Limb (tissue), 2 donors: ENCODE data around the gene COL26A1.
"Not testable (repeated sequence)": the region's sequence is repeated elsewhere in the genome, so short reads cannot be mapped to it uniquely, and the experiment has no call there.

ENCODE experiments used
- DNase-seq, 2 donors: peaks; one replicate each; pipeline ENCODE4 v3.0.0-alpha.2; 2016; ENCODE audit errors: extremely low spot score in 2 of 2

Gene COL26A1

DNA sequence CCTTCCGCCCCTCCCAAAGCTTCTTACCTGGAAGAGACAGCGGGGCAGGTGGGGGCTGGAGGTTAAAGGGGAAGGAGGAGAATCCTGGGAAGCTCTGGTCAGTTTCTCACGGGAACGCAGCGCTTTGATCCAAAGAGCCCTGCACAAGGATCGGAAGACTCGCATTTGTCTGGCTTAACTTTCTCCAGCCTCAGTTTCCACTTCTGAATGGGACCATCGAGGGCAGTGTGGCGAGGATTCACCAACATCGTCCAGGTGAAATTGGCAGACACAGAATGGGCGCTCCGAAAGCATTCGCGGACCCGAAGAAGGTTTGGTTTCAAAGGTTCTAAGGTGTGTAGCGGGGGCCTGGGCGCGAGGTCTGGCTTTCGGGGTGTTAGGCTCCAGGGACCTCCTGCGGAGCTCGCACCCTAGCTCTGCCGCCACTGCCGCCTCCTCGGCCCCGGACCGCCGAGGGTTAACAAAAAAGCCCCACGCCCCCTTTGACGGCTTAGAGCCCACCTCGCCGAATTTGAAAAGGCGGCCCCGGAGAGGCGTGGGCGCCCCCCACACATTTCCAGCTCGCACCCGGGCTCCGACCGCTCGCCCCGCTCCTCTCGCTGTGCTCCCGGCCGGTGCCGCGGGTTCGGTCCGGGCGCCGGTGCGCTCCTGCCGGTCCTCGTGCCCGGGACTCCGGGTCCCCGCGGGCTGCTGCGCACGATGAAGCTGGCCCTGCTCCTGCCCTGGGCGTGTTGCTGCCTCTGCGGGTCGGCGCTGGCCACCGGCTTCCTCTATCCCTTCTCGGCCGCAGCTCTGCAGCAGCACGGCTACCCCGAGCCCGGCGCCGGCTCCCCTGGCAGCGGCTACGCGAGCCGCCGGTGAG lies at the start of gene COL26A1:
Gene COL26A1, plus strand, starts transcription at position 542 of the 862 bp plus-strand sequence. Its CDS starts 158 bp downstream, at position 700.
- DNase-seq = peak in 1 of 2 donors; percentile 76

DNA sequence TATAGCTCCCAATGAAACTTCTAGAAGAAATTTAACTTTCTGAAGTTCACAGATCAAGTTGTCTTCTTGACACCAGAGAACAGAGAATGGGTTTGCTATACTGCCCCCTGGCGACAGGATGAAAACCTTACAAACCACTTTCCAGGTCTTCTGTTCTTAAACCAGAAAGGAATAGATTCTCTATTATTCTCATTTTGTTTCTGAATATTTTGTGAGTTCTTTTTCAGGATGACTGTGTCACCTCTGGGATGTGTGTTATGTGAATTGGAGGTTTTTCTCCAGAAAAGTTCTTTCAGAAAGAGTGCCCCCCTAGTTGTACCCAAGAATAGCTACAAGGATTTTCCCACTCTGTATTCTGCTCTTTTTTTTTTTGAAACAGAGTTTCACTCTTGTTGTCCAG lies 47.3 kb upstream of the COL26A1 start:
- peak in 1 of 2 donors; percentile 39 for DNase-seq

DNA sequence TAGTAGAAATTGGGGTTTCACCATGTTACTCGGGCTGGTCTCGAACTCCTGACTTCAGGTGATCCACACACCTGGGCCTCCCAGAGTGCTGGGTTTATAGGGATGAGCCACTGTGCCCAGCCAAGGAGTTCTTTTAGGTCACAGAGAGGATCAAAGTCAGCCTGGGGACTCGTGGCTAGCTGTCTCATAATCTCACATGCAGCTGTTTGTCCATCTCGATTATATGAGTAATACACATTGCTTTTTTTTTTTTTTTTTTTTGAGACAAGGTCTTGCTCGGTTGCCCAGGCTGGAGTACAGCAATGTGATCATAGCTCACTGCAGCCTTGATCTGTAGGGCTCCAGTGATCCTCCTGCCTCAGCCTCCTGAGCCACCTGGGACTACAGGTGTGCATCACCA lies 43.3 kb upstream of the COL26A1 start:
- no peak for DNase-seq

DNA sequence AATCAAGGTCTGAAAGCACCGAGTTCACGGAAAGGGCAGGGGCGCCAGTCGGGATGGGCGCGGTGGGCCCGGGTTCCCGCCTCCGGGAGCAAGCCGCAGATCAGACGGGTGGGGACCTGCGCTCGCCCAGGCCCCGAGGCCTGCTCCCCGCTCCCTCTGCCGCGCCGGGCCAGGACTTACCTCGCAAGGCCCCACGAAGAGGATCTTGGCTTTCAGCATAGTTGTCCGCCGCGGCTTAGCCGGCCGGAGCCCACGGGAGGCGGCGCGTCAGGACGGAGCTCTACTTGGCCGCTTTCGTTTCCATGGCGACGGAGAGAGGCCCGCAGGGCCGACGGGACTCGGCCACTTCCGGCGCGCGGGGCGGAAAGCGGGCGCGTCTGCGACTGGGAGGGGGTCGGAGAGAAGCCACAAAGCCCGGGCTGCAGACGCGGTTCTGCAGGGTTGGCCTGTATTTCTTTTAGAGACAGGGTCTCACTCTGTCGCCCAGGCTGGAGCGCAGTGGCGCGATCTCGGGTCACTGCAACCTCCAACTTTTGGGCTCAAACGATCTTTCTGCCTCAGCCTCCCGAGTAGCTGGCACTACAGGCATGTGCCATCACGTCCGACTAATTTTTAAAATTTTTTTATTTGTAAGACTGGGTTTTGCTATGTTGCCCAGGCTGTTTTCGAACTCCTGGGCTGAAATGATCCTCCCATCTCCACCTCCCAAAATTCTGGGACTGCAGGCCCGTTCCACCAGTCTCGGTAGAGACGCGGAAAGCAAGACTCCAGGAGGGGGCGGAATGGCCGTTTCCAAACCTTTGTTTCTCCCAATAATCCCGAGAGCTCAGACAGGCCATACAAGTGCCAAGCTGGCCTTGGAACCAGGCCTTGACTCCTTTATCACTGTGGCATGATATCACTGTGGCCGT lies 40.9 kb upstream of the COL26A1 start, which contains the start of gene IFT22:
Gene IFT22, minus strand, starts transcription at position 322 of the 911 bp plus-strand sequence. Its CDS starts 103 bp downstream, at position 219.
- peak; percentile 94 to 95 for DNase-seq

DNA sequence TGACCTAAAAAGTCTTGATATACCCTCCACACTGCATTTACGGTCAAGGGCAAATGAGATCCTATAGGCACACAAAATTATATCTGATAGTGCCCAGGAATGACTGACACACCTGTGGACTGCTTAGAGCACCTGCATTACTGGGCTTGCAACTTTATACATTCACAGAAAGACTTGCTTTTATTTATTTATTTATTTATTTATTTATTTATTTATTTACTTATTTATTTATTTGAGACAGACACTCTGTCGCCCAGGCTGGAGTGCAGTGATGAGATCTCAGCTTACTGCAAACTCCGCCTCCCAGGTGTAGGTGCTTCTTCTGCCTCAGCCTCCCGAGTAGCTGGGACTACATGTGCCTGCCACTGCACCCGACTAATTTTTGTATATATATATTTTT lies 34.5 kb upstream of the COL26A1 start:
- DNase-seq = no peak

DNA sequence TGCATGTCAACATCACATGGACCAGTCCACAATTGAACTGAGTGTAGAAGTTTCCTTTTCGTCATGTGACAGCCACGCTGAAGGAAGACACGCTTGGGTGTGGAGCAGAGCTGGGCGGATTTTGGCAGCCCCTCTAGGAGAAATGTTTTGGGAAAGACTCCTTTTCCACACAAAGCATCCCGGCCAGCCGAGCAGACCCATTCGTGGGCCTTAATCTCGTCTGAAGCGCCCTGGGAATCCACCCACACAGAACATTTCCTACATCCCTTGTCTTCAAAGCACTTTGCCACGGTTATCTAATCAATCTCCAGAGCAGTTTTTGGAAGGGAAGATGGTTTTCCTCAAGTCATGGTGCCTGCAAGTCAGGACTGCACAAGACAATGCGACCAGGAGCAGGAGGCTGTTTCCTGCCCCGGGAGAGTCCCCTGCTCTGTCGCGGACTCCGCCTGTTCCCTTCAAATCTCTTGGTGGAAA lies 32.6 kb upstream of the COL26A1 start:
- no peak for DNase-seq

DNA sequence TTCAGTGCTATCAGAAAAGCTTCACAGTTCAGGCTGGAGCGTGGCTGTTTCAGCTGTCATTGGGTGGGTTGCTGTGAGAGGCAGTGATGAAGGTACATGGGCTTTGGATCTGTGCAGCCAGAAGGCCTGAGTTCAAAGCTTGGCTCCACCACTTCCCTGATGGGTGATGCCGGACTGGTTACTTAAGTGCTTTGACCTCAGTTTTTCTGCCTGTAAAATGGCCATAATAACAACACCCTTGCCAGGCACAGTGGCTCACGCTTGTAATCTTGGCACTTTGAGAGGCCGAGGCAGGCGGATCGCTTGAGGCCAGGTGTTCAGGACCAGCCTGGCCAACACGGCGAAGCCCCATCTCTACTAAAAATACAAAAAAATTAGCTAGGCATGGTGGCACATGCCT lies 30.6 kb upstream of the COL26A1 start:
- no peak for DNase-seq

DNA sequence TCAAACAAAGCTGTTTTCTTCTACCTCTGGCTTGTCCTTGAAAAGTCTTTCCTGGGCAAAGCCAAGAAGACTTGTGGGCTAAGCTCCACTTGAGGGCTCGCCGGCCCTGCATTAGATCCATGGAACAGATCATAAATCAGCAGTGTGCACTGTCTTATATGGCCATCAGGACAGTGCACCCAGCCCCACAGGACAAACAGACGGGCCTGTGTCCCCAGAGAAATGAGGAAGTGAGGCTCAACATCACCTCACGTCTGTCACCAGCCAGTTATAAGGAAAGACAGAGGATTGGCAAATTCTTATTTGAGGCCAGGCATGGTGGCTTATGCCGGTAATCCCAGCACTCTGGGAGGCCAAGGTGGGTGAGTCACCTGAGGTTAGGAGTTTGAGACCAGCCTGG lies 28.8 kb upstream of the COL26A1 start:
- no peak for DNase-seq

DNA sequence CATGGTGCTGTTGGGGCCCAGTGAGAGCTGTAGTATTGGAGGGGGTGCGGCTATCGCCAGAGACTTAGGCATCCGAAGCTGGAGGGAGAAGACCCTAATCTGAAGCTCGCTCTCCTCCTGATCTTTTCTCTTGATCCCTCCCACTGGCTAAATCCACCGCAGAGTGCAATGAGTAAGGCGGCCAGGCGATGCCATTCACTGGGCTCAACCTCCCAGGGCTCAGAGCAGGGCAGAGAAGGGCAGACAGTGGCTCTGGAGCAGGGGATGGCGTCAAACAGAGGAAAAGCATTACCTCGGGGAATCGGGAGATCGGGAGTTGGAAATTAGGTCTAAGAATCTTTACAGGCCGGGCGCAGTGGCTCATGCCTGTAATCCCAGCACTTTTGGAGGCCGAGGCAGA lies 22.3 kb upstream of the COL26A1 start:
- no peak for DNase-seq

DNA sequence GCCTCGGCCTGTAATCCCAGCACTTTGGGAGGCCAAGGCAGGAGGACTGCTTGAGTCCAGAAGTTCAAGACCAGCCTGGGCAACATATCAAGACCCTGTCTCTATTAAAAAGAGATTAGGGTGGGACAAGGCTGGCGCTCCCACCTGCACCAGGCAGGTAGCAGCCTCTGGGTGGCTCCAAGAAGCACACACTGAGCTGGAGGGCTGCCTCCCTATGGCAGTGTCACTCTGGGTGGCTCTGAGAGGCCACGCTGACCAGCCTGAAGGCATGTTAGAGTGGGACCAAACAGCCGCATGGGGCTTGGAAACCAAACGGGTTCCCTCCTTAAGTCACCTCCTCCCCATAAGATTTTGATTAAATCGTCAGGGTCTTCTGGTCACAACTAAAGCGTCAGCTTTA lies 19.8 kb upstream of the COL26A1 start:
- DNase-seq = no peak

DNA sequence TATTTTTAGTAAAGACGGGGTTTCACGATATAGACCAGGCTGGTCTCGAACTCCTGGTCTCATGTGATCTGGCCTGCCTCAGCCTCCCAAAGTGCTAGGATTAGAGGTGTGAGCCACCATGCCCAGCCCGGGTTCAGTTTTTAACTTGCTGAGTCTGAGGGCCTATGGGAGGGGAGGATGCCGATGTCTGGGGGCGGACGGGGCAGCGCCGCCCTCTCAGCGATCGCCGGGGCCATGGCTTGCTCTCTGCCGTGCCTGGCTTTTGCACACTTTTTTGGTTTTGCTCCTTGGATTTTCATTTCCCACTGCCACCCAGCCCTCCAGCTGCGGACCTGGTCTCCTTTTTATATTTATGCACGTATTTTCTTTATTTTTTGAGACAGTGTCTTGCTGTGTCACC lies 15.2 kb upstream of the COL26A1 start:
- DNase-seq = no peak

DNA sequence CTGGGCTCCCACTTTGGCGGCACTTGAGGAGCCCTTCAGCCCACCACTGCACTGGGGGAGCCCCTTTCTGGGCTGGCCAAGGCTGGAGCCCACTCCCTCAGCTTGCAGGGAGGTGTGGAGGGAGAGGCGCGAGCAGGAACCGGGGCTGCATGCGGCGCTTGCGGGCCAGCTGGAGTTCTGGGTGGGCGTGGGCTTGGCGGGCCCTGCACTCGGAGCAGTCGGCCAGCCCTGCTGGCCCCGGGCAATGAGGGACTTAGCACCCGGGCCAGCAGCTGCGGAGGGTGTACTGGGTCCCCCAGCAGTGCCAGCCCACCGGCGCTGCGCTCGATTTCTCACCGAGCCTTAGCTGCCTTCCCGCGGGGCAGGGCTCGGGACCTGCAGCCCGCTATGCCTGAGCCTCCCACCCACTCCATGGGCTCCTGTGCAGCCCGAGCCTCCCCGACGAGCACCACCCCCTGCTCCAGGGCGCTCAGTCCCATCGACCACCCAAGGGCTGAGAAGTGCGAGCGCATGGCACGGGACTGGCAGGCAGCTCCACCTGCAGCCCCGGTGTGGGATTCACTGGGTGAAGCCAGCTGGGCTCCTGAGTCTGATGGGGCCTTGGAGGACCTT lies 14.1 kb upstream of the COL26A1 start:
- DNase-seq = not testable (repeated sequence)

DNA sequence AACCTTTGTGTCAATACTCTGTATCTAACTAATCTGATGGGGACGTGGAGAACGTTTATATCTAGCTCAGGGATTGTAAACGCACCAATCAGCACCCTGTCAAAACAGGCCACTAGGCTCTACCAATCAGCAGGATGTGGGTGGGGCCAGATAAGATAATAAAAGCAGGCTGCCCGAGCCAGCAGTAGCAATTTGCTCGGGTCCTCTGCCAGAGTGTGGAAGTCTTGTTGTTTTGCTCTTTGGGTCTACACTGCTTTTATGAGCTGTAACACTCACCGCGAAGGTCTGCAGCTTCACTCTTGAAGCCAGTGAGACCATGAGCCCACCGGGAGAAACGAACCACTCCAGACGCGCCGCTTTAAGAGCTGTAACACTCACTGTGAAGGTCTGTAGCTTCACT lies 13.4 kb upstream of the COL26A1 start:
- DNase-seq = not testable (repeated sequence)

DNA sequence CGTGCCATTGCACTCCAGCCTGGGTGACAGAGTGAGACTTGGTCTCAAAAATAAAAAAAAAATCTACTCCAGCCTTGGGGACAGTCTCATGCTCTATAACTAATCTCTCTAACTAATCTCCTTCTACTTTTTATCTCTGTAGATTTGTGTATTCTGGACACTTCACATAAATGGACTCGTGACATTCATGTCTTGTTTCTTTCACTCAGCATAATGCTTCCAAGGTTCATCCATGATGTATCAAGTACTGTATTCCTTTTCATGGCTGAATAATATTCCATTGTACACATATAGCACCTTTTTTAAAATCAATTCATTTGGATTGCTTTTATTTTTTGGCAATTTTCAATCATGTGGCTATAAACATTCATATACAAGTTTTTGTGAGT lies 9.8 kb upstream of the COL26A1 start:
- no peak for DNase-seq

DNA sequence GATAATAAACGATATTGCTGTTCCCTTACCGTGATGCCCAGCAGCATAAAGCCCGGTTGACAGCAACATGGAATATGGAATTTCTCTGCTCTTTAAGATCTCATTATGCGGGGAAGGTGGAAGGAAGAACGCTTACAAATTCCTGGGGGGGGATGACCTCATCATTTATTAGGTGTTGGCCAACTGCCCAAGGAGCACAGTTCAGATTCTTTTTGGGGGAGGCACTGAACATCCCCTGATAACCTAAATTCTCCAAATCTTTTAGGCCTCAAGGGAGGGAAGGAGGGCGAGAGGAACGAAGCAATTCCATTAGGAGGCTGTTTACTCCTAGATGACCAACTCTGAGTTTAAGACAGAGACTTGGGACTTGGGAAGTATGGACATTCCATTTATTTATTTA lies 5.2 kb upstream of the COL26A1 start:
- DNase-seq = no peak

DNA sequence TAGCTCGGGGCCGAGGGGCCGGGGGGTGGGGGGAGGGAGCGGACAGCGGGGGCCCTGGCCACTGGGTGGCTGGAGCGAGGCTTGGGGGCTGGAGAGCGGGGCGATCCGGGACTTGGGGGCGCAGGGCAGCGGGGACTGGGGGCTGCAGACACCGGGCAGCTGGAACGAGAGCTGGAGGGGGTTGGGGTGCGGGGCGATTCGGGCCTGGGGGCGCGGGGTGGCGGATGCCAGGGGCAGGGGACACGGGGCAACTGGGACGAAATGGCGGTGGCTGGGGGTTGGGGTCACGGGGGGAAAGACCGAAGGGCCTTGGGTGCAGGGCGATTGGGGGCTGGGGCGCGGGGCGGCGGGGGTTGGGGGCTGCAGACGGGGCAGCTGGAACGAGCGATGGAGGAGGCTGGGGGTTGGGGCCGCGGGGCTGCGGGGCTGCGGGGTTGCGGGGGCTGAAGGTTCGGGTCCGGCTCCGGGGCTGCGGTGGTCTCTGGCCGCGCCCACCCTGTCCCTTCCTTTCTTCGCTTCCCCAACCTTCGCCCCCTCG lies 590 bp downstream of the COL26A1 start:
- no peak for DNase-seq

DNA sequence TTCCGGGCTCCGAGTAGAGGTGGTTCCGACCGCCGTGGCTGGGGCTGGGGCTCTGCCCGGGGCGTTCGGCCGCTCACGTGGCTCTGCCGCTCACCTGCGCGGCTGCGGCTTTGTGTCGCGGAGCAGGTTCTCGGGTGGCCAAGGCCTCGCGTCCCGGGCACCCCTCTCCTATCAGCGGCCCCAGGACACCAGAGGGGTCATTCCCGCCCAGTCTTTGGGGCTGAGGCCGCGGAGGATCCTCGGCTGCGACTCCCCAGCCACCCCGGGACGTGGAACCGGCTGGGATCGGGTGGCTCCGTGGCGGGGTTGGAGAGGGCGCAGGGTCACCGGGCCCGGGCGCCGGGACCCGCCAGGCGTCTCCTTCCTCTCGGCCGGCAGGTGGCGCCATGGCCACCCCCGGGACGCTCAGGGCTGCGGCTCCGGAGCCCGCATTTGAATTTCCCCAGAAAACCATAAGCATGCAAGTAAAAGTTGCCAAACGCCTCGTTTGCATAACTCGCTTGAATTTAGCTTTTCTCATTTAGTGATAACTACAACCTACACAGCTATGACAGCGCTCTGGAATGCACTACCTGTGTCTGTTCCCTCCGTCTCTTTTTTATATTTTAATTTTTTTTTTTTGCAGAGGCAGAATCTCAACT lies 1.2 kb downstream of the COL26A1 start:
- peak; percentile 72 to 87 for DNase-seq

DNA sequence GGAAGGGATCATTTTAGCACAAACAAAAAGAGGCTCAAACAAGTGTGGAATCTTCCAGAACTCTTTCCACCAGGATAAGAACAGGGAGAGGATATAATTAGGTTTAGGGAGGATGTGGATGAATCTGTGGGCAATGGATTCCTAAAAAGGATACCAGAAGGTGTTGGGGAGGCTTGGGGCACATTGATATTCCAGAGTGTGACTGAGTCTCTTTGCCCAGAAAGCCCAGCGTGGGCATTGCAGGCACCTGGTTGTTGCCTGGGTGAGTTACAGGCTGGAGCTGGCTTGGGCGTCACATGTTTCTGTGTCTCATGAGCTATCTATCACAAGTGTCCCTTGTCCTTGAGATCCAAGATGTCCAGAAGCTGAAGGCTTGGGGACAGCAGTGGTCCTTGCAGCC lies 3.3 kb downstream of the COL26A1 start:
- no peak for DNase-seq

DNA sequence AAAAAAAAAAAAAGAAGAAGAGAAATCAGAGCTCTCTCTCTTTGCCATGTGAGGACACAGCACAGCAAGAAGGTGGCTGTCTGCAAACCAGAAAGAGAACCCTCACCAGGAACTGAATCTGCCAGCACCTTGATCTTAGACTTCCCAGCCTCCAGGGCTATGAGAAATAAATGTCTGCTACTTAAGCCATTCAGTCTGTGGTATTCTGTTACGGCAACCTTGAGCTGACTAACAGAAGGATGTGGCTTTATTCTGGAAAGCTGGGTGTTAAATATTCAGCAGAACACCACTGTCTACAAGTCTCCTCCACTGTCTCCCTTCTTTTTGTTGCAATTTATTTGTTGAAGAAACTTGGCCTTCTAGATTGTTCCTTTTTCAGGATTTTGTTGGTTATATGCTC lies 5.0 kb downstream of the COL26A1 start:
- no peak for DNase-seq

DNA sequence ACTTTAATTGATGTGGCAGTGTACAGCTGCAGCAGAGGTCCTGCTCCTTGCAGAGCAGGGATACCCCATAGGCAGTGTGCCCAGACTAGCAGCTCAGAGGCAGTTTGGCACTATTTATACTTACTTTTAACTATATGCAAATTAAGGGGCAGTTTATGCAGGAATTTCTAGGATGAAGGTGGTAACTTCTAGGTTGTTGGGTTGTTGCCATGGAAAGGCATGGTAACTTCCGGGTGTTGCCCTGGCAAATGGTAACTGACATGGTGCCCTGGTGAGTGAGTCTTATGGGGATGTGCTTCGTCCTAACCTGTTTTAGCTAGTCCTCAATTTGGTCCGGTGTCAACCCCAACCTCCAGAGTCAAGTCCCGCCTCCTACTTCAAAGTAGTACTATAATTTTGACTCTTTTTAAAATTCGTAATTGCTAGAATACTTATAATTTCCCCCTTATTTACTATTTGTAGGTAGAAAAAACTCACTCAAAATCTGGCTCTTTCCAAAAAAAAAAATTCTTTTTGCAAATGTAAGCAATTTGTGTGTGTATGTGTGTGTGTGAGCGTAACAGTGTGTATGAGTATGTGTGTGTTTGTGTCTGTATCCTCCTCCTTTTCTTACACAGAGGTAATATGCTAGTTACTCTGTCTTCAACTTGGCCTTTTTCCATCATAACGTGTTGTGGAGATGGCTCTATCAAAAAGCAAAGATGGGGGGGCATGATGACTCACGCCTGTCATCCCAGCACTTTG lies 5.9 kb downstream of the COL26A1 start:
- no peak for DNase-seq
